Measurements from ENCODE around the gene DGKI. TPM values are rescaled to one million over a fixed set of nuclear protein-coding genes. Genes with fewer than 3 reads are reported as not detected.

The DGKI gene
- total and polyA plus RNA-seq, 9 of the 15 experiments (the other 6 are each of a cell fraction or from before 2014, with no cell fraction given): 0.11 to 0.54 (median 0.15) TPM; not detected in 5

DNA sequence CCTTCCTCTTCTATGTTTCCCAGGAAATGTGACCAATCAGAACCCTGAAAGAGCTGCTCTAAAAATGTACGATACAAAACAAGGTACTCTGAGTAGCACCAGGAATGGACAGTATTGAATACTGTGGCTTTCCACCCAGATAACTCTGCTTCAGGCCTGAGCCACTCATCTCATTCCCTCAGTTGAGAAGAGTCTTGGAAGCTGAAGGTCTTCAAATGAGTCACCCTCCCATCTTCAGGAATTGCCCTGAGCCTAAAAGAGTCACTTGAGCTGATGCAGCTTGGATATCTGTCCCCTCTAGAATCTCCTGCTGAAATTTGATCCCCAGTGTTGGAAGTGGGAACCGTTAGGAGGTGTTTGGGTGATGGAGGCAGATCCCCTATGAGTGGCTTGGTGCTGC, 210.4 kb downstream of the DGKI start (continued):
- TF ChIP-seq, protein P1, sequence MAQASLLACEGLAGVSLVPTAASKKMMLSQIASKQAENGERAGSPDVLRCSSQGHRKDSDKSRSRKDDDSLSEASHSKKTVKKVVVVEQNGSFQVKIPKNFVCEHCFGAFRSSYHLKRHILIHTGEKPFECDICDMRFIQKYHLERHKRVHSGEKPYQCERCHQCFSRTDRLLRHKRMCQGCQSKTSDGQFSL (CRISPR knock-in tag; IDR thresholded peaks at IDR 0.05): no peak
- TF ChIP-seq, protein P1 (tag; IDR thresholded peaks at IDR 0.05): no peak
- no peak for TF ChIP-seq SAFB (IDR thresholded peaks at IDR 0.05; ENCODE audit: borderline replicate concordance, low read depth, low read length)

GRCh38 chr7:137635874-137636273, 210.9 kb downstream of the DGKI start:
- FAIRE-seq: no peak
- in situ Hi-C loops (cut with MboI): no loop called here
- Histone ChIP-seq H3K4me1 (replicated peaks in 1 of 2; ENCODE audit: control insufficient read depth in 2 of 2, insufficient read depth in 2 of 2, low read length in 2 of 2) (no peaks in the 10 kb centered on the region), H3K27ac (ENCODE audit: extremely low read depth, low read depth, low read length) (no peak overlapping the region), H2AFZ (ENCODE audit: low read depth, low read length) (no peak overlapping the region), H3K27me3 (ENCODE audit: control insufficient read depth in 2 of 2, insufficient read depth in 2 of 2, low read length in 2 of 2) (no peaks in the 10 kb centered on the region), H3K9me1 (ENCODE audit: control insufficient read depth, insufficient read depth, low read length) (no peaks in the 10 kb centered on the region), H3K9me3 (replicated peaks; ENCODE audit: control insufficient read depth, insufficient read depth, low read depth, low read length) (no peaks in the 10 kb centered on the region), H3K9ac (ENCODE audit: insufficient read depth in 1 of 2, low read depth in 2 of 2, low read length in 2 of 2) (no peak overlapping the region), H4K20me1 (replicated peaks; ENCODE audit: control insufficient read depth, insufficient read depth, low read length) (no peaks in the 10 kb centered on the region), H3K4me2 (ENCODE audit: insufficient read depth, low read length) (no peak overlapping the region), H3K79me2 (ENCODE audit: control insufficient read depth, insufficient read depth, low read length) (no peaks in the 10 kb centered on the region), H3K4me3 (no peak overlapping the region), H3K36me3 (ENCODE audit: control insufficient read depth, insufficient read depth, low read length) (no peaks in the 10 kb centered on the region)
- intact Hi-C loops (cut with micrococcal nuclease): no loop called here
- WGBS (ENCODE audit: insufficient coverage, low coverage, missing lambda C conversion rate): under 1% methylated on average over 6 of the region's 6 CpGs
- ChIA-PET CTCF (ENCODE audit: low intra/inter-chr PET ratio) (no interaction called here), POLR2A (interaction anchor here (0.6 to 1.8 kb wide), 3 partner anchors 9 to 617 kb away, joined by 4 to 6 read pairs (median 5); no protein-coding TSS in a partner anchor)
- ATAC-seq: no peak
- BruUV-seq (replicated peaks): no TSS peak
- no peak for DNase-seq (ENCODE audit: extremely low read depth in 1 of 4, low spot score in 3 of 4)
- TF ChIP-seq ZKSCAN8 (CRISPR knock-in tag; IDR thresholded peaks at IDR 0.05) (no peak), KLF10 (CRISPR knock-in tag; IDR thresholded peaks at IDR 0.05) (no peak), ESRRB (CRISPR knock-in tag; IDR thresholded peaks at IDR 0.05; ENCODE audit: borderline replicate concordance) (no peak), MAX (CRISPR knock-in tag; IDR thresholded peaks at IDR 0.05) (no peak), SP2 (IDR thresholded peaks at IDR 0.05; ENCODE audit: extremely low read depth, low read depth, low read length, poor library complexity, severe bottlenecking) (no peak), CHD1 (IDR thresholded peaks at IDR 0.05; ENCODE audit: low read length) (no peak)
- TF ChIP-seq, protein P2, sequence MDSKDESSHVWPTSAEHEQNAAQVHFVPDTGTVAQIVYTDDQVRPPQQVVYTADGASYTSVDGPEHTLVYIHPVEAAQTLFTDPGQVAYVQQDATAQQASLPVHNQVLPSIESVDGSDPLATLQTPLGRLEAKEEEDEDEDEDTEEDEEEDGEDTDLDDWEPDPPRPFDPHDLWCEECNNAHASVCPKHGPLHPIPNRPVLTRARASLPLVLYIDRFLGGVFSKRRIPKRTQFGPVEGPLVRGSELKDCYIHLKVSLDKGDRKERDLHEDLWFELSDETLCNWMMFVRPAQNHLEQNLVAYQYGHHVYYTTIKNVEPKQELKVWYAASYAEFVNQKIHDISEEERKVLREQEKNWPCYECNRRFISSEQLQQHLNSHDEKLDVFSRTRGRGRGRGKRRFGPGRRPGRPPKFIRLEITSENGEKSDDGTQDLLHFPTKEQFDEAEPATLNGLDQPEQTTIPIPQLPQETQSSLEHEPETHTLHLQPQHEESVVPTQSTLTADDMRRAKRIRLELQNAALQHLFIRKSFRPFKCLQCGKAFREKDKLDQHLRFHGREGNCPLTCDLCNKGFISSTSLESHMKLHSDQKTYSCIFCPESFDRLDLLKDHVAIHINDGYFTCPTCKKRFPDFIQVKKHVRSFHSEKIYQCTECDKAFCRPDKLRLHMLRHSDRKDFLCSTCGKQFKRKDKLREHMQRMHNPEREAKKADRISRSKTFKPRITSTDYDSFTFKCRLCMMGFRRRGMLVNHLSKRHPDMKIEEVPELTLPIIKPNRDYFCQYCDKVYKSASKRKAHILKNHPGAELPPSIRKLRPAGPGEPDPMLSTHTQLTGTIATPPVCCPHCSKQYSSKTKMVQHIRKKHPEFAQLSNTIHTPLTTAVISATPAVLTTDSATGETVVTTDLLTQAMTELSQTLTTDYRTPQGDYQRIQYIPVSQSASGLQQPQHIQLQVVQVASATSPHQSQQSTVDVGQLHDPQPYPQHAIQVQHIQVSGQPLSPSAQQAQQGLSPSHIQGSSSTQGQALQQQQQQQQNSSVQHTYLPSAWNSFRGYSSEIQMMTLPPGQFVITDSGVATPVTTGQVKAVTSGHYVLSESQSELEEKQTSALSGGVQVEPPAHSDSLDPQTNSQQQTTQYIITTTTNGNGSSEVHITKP (IDR thresholded peaks at IDR 0.05; ENCODE audit: partially characterized antibody): no peak
- TF ChIP-seq, protein P3, sequence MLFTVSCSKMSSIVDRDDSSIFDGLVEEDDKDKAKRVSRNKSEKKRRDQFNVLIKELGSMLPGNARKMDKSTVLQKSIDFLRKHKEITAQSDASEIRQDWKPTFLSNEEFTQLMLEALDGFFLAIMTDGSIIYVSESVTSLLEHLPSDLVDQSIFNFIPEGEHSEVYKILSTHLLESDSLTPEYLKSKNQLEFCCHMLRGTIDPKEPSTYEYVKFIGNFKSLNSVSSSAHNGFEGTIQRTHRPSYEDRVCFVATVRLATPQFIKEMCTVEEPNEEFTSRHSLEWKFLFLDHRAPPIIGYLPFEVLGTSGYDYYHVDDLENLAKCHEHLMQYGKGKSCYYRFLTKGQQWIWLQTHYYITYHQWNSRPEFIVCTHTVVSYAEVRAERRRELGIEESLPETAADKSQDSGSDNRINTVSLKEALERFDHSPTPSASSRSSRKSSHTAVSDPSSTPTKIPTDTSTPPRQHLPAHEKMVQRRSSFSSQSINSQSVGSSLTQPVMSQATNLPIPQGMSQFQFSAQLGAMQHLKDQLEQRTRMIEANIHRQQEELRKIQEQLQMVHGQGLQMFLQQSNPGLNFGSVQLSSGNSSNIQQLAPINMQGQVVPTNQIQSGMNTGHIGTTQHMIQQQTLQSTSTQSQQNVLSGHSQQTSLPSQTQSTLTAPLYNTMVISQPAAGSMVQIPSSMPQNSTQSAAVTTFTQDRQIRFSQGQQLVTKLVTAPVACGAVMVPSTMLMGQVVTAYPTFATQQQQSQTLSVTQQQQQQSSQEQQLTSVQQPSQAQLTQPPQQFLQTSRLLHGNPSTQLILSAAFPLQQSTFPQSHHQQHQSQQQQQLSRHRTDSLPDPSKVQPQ (CRISPR knock-in tag; IDR thresholded peaks at IDR 0.05; ENCODE audit: borderline replicate concordance): no peak
- TF ChIP-seq, protein P4, sequence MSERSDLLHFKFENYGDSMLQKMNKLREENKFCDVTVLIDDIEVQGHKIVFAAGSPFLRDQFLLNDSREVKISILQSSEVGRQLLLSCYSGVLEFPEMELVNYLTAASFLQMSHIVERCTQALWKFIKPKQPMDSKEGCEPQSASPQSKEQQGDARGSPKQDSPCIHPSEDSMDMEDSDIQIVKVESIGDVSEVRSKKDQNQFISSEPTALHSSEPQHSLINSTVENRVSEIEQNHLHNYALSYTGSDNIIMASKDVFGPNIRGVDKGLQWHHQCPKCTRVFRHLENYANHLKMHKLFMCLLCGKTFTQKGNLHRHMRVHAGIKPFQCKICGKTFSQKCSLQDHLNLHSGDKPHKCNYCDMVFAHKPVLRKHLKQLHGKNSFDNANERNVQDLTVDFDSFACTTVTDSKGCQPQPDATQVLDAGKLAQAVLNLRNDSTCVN (CRISPR knock-in tag; IDR thresholded peaks at IDR 0.05): no peak
